Activated naive CD4-positive, alpha-beta T cell treated with anti-CD3 and anti-CD28 coated beads, Interleukin-2, amount 50 U/mL, for 72 hours (primary cell): Measurements from ENCODE around the gene EIF4G1. TPM values are rescaled to one million over a fixed set of nuclear protein-coding genes. Genes with fewer than 3 reads are reported as not detected.
A peak's percentile ranks its signal among the peaks of the same experiment; 100 is the strongest.

Source experiments
- ATAC-seq, 2 donors: fragments of 150-1000 bp; cut with Tn5 transposase; 2 replicates each; pipeline ENCODE4 v1.10.0; 2021; ENCODE audit warnings: mild to moderate bottlenecking in 2 of 2, moderate library complexity in 2 of 2
- DNase-seq, 2 donors: peaks; one replicate each; pipeline ENCODE4 v3.0.0; 2021 to 2022; ENCODE audit warnings: low spot score in 2 of 2
- H3K27ac Mint-ChIP-seq, 2 donors: one replicate each; pipeline ENCODE4 v1.8.0; 2022; ENCODE audit warnings: mild to moderate bottlenecking in 2 of 2, mixed read lengths in 2 of 2
- H3K36me3 Mint-ChIP-seq, 2 donors: one replicate each; pipeline ENCODE4 v1.8.0; 2022; ENCODE audit warnings: mixed read lengths in 2 of 2
- H3K9me3 Mint-ChIP-seq, 2 donors: one replicate each; pipeline ENCODE4 v1.8.0; 2022; ENCODE audit warnings: mixed read lengths in 2 of 2
- total RNA-seq, 2 donors: library from RNA; stranded (reverse); gene quantifications; one replicate each; pipeline ENCODE4 v1.2.3, GENCODE V29; 2022

EIF4G1 gene
- total RNA-seq, 2 donors from 2014 or later = 256 to 376 TPM

GRCh38 chr3:184321666-184322065, 7.3 kb downstream of the EIF4G1 start:
- ATAC-seq (no peak), DNase-seq (no peak)
- Mint-ChIP-seq H3K9me3 (no peaks in the 10 kb centered on the region), H3K36me3 (peaks cover 48 to 71% of the 10 kb centered on the region in 2 donors), H3K27ac (peak overlapping the region in 1 of 2 donors; percentile 96)

DNA sequence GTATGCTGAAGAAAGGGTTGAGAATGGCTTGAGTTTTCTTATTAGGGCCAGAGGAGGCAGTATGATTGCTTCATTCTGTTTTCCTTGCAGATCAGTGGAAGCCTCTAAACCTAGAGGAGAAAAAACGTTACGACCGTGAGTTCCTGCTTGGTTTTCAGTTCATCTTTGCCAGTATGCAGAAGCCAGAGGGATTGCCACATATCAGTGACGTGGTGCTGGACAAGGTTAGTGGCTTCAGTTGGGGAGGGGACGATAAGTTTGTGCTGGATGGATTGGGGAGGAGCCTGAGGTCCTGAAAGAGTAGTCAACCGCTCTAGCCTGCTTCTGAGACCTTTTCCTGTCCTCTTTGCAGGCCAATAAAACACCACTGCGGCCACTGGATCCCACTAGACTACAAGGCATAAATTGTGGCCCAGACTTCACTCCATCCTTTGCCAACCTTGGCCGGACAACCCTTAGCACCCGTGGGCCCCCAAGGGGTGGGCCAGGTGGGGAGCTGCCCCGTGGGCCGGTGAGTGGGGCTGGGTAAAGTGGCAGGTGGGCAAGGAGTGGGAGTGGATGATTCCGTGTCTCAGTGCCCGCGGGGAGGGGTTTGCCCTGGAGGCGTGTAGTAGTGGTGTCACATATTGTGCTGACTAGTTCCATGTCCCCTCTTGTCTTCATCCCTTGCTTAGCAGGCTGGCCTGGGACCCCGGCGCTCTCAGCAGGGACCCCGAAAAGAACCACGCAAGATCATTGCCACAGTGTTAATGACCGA, 8.5 kb downstream of the EIF4G1 start:
- H3K9me3 Mint-ChIP-seq = no peaks in the 10 kb centered on the region
- ATAC-seq (no peak), DNase-seq (no peak)
- H3K27ac Mint-ChIP-seq = peak overlapping the region in 1 of 2 donors; percentile 84
- peaks cover 48 to 70% of the 10 kb centered on the region in 2 donors for H3K36me3 Mint-ChIP-seq

- no peak for DNase-seq
- no peak for ATAC-seq
- no peaks in the 10 kb centered on the region for H3K9me3 Mint-ChIP-seq
- H3K27ac Mint-ChIP-seq = no peak overlapping the region
- peaks cover 50 to 72% of the 10 kb centered on the region in 2 donors for H3K36me3 Mint-ChIP-seq
These were observed 9.3 kb downstream of the EIF4G1 start for GRCh38 chr3:184323696-184324095.

- DNase-seq = no peak
- Mint-ChIP-seq H3K9me3 (no peaks in the 10 kb centered on the region), H3K27ac (peak overlapping the region; percentile 34 to 96), H3K36me3 (peaks cover 61 to 79% of the 10 kb centered on the region in 2 donors)
- peak in 1 of 2 donors; percentile 5 for ATAC-seq
These were observed 10.9 kb downstream of the EIF4G1 start for GRCh38 chr3:184325269-184325668.

- no peak for DNase-seq
- H3K36me3 Mint-ChIP-seq = peaks cover 58 to 77% of the 10 kb centered on the region in 2 donors
- H3K27ac Mint-ChIP-seq = peak overlapping the region in 1 of 2 donors; percentile 96
- H3K9me3 Mint-ChIP-seq = no peaks in the 10 kb centered on the region
- peak; percentile 78 to 86 for ATAC-seq
These were observed 11.4 kb downstream of the EIF4G1 start for GRCh38 chr3:184325715-184326369.

DNA sequence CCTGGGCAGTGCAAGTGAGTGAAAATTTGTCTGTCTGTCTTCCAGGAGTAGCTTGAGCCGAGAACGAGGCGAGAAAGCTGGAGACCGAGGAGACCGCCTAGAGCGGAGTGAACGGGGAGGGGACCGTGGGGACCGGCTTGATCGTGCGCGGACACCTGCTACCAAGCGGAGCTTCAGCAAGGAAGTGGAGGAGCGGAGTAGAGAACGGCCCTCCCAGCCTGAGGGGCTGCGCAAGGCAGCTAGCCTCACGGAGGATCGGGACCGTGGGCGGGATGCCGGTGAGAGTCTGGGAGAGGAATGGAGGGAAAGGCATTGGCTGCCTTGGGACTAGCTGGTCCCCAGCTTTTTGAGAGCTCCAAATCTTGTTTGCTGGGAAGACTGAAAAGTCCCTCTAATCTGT, 12.8 kb downstream of the EIF4G1 start:
- no peak for DNase-seq
- Mint-ChIP-seq H3K27ac (peak overlapping the region; percentile 18 to 94), H3K36me3 (peaks cover 48 to 72% of the 10 kb centered on the region in 2 donors), H3K9me3 (no peaks in the 10 kb centered on the region)
- ATAC-seq = no peak

- Mint-ChIP-seq H3K36me3 (peaks cover 47 to 58% of the 10 kb centered on the region in 2 donors), H3K27ac (peak overlapping the region; percentile 50 to 93), H3K9me3 (no peaks in the 10 kb centered on the region)
- DNase-seq (no peak), ATAC-seq (no peak)
These were observed 14.1 kb downstream of the EIF4G1 start for GRCh38 chr3:184328516-184328915.

DNA sequence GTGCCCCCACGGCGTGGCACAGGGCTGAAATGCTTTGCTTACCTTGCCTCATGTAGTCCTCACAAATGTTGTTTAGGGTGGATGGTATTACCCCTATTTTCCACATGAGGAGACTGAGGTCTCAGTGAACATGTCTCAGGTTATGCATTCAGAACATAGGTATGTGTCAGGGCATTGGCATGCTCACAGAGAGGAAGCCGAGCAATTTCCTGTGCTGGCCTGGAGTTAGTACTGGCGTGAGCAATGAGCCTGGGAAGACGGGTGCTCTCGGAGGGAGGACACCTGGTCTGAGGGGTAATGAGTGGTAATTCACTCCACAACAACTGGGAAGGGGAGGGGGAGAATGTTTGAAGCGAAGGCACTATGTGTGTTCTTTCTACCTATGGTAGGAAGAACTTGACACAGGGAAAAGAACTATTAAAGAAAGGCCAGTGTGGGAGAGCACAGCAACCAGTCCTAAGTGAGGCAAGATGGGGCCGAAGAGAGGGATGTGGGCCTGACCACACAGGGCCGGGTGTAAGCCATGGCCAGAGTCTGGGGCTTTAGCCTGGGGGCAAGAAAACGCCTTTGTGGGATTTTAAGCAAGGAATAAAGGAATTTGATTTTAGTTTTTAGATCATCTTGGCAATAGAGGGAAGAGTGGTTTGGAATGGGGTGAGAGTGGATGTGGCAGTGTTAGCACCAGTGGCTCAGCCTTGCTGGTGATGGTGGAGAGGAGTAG, 18.1 kb downstream of the EIF4G1 start:
- Mint-ChIP-seq H3K36me3 (peaks cover 15 to 24% of the 10 kb centered on the region in 2 donors), H3K27ac (peak overlapping the region; percentile 85 to 95), H3K9me3 (no peaks in the 10 kb centered on the region)
- no peak for ATAC-seq
- DNase-seq = no peak

GRCh38 chr3:184333190-184333589, 18.8 kb downstream of the EIF4G1 start:
- Mint-ChIP-seq H3K27ac (peak overlapping the region; percentile 85 to 95), H3K36me3 (peaks cover 15 to 22% of the 10 kb centered on the region in 2 donors), H3K9me3 (no peaks in the 10 kb centered on the region)
- ATAC-seq = no peak
- DNase-seq = no peak

DNA sequence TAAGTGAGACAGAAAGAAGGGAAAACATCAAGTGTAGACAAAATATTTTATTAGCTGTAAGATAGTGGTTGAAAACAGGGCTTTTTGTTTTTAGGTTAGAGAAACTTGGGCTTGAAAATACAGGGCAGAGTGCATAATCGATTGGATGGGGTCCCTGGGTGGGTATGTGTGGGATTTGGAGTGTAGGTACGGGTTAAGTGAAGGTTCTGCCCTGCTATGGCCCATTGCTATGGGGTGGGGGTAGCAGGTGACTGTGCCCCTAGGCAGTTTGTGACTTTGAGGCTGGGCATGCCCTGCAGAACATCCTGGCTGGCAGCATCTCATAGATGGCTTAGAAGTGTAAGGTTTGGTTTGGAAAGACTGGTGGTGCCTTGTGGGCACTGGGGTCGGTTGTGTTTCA, 19.3 kb downstream of the EIF4G1 start:
- Mint-ChIP-seq H3K36me3 (peaks cover 11 to 17% of the 10 kb centered on the region in 2 donors), H3K27ac (peak overlapping the region; percentile 85 to 95), H3K9me3 (no peaks in the 10 kb centered on the region)
- no peak for ATAC-seq
- DNase-seq = no peak

GRCh38 chr3:184334470-184335158, 20.2 kb downstream of the EIF4G1 start:
- peak in 1 of 2 donors; percentile 42 for DNase-seq
- ATAC-seq = peak; percentile 46 to 87
- no peaks in the 10 kb centered on the region for H3K9me3 Mint-ChIP-seq
- H3K36me3 Mint-ChIP-seq = peaks cover 3 to 8% of the 10 kb centered on the region in 2 donors
- H3K27ac Mint-ChIP-seq = peak overlapping the region; percentile 85 to 87

GRCh38 chr3:184335291-184335660, 20.9 kb downstream of the EIF4G1 start:
- Mint-ChIP-seq H3K36me3 (peaks cover 0 to 5% of the 10 kb centered on the region in 2 donors), H3K9me3 (no peaks in the 10 kb centered on the region), H3K27ac (peak overlapping the region; percentile 85 to 92)
- no peak for DNase-seq
- peak in 1 of 2 donors; percentile 1 for ATAC-seq

DNA sequence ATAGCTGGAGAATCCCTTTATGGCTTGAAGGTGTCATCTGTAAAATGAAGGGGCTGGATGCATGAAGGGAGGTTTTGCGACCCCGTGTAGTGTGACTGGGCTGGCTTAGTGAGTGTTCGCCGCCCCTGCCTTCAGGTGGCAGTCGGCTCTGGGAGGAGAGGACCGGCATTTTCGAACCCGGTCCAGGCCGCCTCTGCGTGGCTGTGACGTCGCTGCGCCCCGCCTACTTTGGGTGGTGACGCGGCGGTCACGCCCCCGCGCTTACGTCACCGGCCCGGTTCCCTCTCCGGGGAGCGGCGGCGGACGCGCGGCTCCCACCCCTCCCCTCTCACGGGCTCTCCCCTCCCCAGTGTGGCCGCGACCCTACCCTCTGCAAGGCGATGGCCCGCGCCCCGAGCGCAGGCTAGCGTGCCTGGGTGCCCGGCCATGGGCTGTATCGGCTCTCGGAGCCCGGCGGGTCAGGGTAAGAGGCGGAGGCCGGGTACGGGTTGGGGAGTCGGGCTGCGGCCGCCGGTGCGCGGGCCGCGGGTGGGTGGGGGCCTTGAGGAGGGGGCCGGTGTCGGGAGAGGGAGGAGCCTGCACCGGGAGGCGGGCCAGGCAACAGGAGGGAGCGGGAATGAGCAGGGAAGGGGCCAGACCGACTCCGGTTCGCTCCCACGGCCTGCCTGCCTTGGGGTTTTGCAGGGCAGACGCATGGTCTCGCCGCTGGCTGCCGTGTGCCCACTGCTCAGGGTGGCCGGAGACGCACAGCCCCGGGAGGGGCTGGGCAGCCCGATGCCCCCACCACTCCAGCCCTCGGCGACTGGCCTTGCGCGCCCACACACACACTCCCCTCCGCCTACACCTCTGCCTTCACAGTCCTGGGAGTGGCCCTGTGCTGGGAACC, 21.5 kb downstream of the EIF4G1 start:
- DNase-seq = peak; percentile 85 to 89
- peak; percentile 51 to 66 for ATAC-seq
- peaks cover 0 to 4% of the 10 kb centered on the region in 2 donors for H3K36me3 Mint-ChIP-seq
- peak overlapping the region; percentile 85 to 92 for H3K27ac Mint-ChIP-seq
- no peaks in the 10 kb centered on the region for H3K9me3 Mint-ChIP-seq

DNA sequence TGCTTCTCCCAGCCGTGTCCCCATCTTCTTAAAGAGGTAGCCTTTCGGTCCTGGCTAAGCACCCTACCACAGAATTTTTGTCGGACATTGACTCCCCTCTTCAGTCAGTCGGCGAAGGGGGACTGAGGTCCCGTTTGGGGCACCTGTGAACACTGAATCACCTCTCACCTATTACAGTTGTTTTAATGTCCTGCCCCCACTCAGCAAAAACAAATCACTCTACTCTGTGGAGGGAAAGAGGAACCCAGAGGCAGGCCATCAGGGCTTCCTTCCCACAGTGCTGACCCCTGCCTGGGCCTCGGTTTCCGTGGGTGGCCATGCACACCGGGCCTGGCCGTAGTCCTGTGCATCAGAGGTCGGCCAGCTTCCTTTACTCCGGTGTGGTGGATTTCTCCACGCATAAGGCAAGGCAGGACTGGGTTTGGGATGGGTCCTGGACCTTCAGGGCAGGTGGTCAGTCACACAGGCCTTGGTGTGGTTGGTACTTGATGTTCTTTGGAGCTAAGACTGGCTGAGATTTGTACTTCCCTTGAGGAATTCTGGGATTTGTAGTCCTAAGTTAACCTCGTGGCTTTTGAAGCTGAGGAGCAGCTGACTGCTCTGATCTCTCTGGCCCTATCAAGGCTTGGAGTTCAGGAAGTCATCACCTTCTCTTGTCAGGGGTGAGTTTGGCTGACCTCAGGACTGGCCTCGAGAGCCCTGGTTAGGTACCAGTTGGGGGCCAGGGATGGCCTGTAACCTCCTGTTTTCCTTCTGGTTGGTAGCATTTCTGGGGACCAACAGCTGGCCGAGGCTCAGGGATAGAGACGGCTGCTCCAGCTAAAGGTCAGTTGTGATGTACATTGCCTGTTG, 22.4 kb downstream of the EIF4G1 start:
- peak overlapping the region; percentile 60 to 87 for H3K27ac Mint-ChIP-seq
- peak in 1 of 2 donors; percentile 0 for ATAC-seq
- DNase-seq = no peak
- H3K9me3 Mint-ChIP-seq = no peaks in the 10 kb centered on the region
- H3K36me3 Mint-ChIP-seq = no peaks in the 10 kb centered on the region

DNA sequence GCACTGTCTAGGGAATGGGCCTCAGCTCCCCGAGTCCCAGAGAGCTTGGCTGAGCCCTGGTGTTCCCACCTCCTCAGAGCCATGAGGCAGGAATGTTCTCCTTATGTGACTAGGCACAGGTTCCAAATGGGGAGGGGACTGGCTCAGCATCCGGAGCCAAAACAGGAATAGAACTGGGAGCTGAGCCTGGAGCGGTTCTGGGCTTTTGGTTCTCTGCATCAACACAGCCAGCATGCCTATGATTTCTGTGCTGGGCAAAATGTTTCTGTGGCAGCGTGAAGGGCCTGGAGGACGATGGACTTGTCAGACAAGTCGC, 23.0 kb downstream of the EIF4G1 start, which contains the start of gene FAM131A:
TSS of gene FAM131A (plus strand) at position 202 of the 316 bp plus-strand sequence. CDS start at position 233, 31 bp downstream.
- Mint-ChIP-seq H3K9me3 (no peaks in the 10 kb centered on the region), H3K27ac (peak within 1 kb of the TSS; percentile 60 to 87), H3K36me3 (no peaks in the 10 kb centered on the region)
- ATAC-seq = no peak
- DNase-seq = no peak
